ENCODE measurements around the gene MOGAT2. TPM values are rescaled to one million over a fixed set of nuclear protein-coding genes. Genes with fewer than 3 reads are reported as not detected.

The MOGAT2 gene
- total and polyA plus RNA-seq, 2 donors (not counting 3 experiments of a cell fraction or from before 2014, with no cell fraction given): not detected

- intact Hi-C loops (cut with micrococcal nuclease) (no loop called here), dilution Hi-C loops (cut with MboI; ENCODE audit: extremely low pct_ligation_motif_present, low sequenced_read_pairs) (no loop called here)
- no peak overlapping the region for H3K27ac ChIP-seq (ENCODE audit: insufficient read depth, low read depth, low read length)
- no peaks in the 10 kb centered on the region for H3K9me1 ChIP-seq (replicated peaks; ENCODE audit: control insufficient read depth, extremely low read depth, insufficient read depth, low read length)
- no peak overlapping the region for H2AFZ ChIP-seq (ENCODE audit: low read depth, low read length)
- no peaks in the 10 kb centered on the region for H3K9me3 ChIP-seq (replicated peaks; ENCODE audit: control insufficient read depth, insufficient read depth, low read length)
- H3K4me1 ChIP-seq (ENCODE audit: control insufficient read depth, extremely low read depth, insufficient read depth, low read length): peaks cover 20% of the 10 kb centered on the region
- no TSS peak for BruUV-seq (replicated peaks)
- H4K20me1 ChIP-seq (replicated peaks; ENCODE audit: control insufficient read depth, extremely low read depth, insufficient read depth, low read length): no peaks in the 10 kb centered on the region
- DNase-seq (ENCODE audit: low read depth, low spot score) (no peak), FAIRE-seq (no peak)
- ChIA-PET CTCF (interaction anchor here (1.0 to 2.0 kb wide), 7 partner anchors 10 to 447 kb away, joined by 3 to 8 read pairs (median 5); no protein-coding TSS in a partner anchor), POLR2A (no interaction called here)
- peaks cover 0 to 1% of the 10 kb centered on the region in 2 experiments for H3K27me3 ChIP-seq (ENCODE audit: control insufficient read depth in 2 of 2, insufficient read depth in 2 of 2, low read length in 2 of 2)
- no peak overlapping the region for H3K4me3 ChIP-seq (replicated peaks in 1 of 3; ENCODE audit: insufficient read depth in 1 of 3, low read depth in 1 of 3, low read length in 3 of 3)
- no peak for TF ChIP-seq POLR2AphosphoS5 (IDR thresholded peaks at IDR 0.05; ENCODE audit: insufficient read depth, low read depth, low read length)
- TF ChIP-seq POLR2A (IDR thresholded peaks at IDR 0.05; ENCODE audit: low read depth, low read length): no peak
- TF ChIP-seq EZH2 (IDR thresholded peaks at IDR 0.05; ENCODE audit: borderline replicate concordance, low read depth, low read length, severe bottlenecking): no peak
- no peak overlapping the region for H3K4me2 ChIP-seq (ENCODE audit: insufficient read depth, low read length)
- no peaks in the 10 kb centered on the region for H3K79me2 ChIP-seq (ENCODE audit: control insufficient read depth, insufficient read depth, low read length)
- no peak overlapping the region for H3K9ac ChIP-seq (replicated peaks; ENCODE audit: extremely low read depth, insufficient read depth, low read length)
- no peaks in the 10 kb centered on the region for H3K36me3 ChIP-seq (ENCODE audit: control insufficient read depth in 2 of 2, extremely low read depth in 1 of 2, insufficient read depth in 2 of 2, low read length in 2 of 2)
These were observed 42.6 kb downstream of the MOGAT2 start for GRCh38 chr11:75760243-75760642.

DNA sequence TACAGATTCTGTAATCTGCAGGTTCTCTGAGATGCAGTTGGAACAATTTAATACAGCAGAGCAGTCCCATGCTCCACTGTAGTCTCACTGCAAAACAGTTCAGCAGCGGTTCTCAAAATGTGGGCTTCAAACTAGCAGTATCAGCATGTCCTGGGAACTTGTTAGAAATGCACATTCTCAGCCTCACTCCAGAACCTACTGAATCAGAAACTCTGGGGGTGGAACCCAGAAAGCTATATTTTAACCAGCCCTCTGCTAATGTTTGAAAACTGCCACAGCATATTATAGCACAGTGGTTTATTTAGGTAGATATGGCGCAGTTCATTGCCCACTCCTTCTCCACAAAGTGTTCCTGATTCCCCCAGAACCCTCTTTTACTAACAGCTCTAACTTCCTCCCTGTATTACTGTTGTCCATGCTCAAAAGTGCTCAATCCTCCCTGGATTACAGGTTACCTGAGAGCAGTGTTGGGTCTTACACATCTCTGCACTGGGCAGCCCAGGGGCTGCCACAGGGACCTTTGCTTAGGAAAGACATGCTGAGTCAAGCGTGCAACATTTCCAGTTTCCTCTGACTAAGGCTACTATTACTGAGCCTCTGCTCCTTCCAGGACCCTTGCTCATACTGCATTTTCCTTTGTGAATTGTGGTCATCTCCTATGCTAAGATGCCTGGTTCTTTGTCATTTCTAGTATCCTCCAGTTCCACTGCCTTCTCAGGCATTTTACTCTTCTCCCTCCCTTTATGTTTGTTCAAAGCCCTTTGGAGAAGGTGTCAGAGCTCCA is 43.3 kb downstream of the MOGAT2 start:
- dilution Hi-C loops (cut with MboI; ENCODE audit: extremely low pct_ligation_motif_present, low sequenced_read_pairs) (no loop called here), intact Hi-C loops (cut with micrococcal nuclease) (no loop called here)
- no peak overlapping the region for H3K27ac ChIP-seq (ENCODE audit: insufficient read depth, low read depth, low read length)
- ChIA-PET POLR2A (no interaction called here), CTCF (interaction anchor here (0.8 to 1.9 kb wide), 6 partner anchors 9 to 447 kb away, joined by 3 to 6 read pairs (median 4); no protein-coding TSS in a partner anchor)
- H3K4me2 ChIP-seq (ENCODE audit: insufficient read depth, low read length): no peak overlapping the region
- no TSS peak for BruUV-seq (replicated peaks)
- H3K9me3 ChIP-seq (replicated peaks; ENCODE audit: control insufficient read depth, insufficient read depth, low read length): no peaks in the 10 kb centered on the region
- H2AFZ ChIP-seq (ENCODE audit: low read depth, low read length): peak overlapping the region; percentile 31
- no peak overlapping the region for H3K4me3 ChIP-seq (replicated peaks in 1 of 3; ENCODE audit: insufficient read depth in 1 of 3, low read depth in 1 of 3, low read length in 3 of 3)
- peak; percentile 44 for DNase-seq (ENCODE audit: low read depth, low spot score)
- H4K20me1 ChIP-seq (replicated peaks; ENCODE audit: control insufficient read depth, extremely low read depth, insufficient read depth, low read length): no peaks in the 10 kb centered on the region
- TF ChIP-seq POLR2AphosphoS5 (IDR thresholded peaks at IDR 0.05; ENCODE audit: insufficient read depth, low read depth, low read length): peak; percentile 35
- no peak for TF ChIP-seq CTCF (IDR thresholded peaks at IDR 0.05; ENCODE audit: extremely low read depth in 1 of 2, insufficient read depth in 1 of 2, low read depth in 1 of 2, low read length in 2 of 2)
- TF ChIP-seq MAX (IDR thresholded peaks at IDR 0.05; ENCODE audit: insufficient read depth, insufficient read length): no peak
- TF ChIP-seq POLR2A (IDR thresholded peaks at IDR 0.05; ENCODE audit: low read depth, low read length): no peak
- no peak for TF ChIP-seq EZH2 (IDR thresholded peaks at IDR 0.05; ENCODE audit: borderline replicate concordance, low read depth, low read length, severe bottlenecking)
- peak; percentile 83 for TF ChIP-seq FOS (IDR thresholded peaks at IDR 0.05; ENCODE audit: borderline replicate concordance, insufficient read depth, low read length)
- no peak for TF ChIP-seq JUN (IDR thresholded peaks at IDR 0.05; ENCODE audit: borderline replicate concordance, insufficient read depth, insufficient read length, low read depth)
- TF ChIP-seq MYC (IDR thresholded peaks at IDR 0.05; ENCODE audit: low read depth, low read length): no peak
- TF ChIP-seq GATA2 (IDR thresholded peaks at IDR 0.05; ENCODE audit: insufficient read depth, insufficient read length, low read depth, low read length): no peak
- no peaks in the 10 kb centered on the region for H3K79me2 ChIP-seq (ENCODE audit: control insufficient read depth, insufficient read depth, low read length)
- H3K4me1 ChIP-seq (ENCODE audit: control insufficient read depth, extremely low read depth, insufficient read depth, low read length): peaks cover 20% of the 10 kb centered on the region
- no peaks in the 10 kb centered on the region for H3K9me1 ChIP-seq (replicated peaks; ENCODE audit: control insufficient read depth, extremely low read depth, insufficient read depth, low read length)
- H3K36me3 ChIP-seq (ENCODE audit: control insufficient read depth in 2 of 2, extremely low read depth in 1 of 2, insufficient read depth in 2 of 2, low read length in 2 of 2): no peaks in the 10 kb centered on the region
- FAIRE-seq: peak; percentile 95
- H3K27me3 ChIP-seq (ENCODE audit: control insufficient read depth in 2 of 2, insufficient read depth in 2 of 2, low read length in 2 of 2): no peaks in the 10 kb centered on the region
- H3K9ac ChIP-seq (replicated peaks; ENCODE audit: extremely low read depth, insufficient read depth, low read length): no peak overlapping the region
